NCI-H524 treated with DMSO at 0.1 percent for 48 hours (cell line): ENCODE data around the gene PRG3.
"Not testable (repeated sequence)": the region's sequence is repeated elsewhere in the genome, so short reads cannot be mapped to it uniquely, and the experiment has no call there.

Experiments
- DNase-seq: peaks from one replicate; lab custom pipeline; 2025; lab: John Stamatoyannopoulos, UW

PRG3 gene

DNA sequence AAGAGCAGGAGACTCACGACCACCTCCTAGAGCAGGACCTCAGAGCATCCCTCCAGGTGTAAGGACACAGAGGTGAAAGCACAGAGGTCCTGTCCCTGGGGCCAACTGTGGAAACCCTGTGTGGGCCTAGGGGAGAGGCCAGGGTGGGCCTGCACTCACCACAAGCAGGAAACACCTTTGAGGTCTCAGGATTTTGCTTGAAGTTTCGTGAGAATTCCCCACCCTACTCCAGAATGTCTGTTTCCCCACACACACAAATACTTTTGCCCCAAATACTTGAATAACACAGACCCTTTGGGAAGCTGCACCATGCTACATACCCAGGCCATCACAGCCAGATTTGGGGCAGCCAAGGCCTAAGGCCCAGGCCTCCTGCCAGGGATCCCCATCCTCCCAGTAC lies 27.8 kb upstream of the PRG3 start:
- no peak for DNase-seq

DNA sequence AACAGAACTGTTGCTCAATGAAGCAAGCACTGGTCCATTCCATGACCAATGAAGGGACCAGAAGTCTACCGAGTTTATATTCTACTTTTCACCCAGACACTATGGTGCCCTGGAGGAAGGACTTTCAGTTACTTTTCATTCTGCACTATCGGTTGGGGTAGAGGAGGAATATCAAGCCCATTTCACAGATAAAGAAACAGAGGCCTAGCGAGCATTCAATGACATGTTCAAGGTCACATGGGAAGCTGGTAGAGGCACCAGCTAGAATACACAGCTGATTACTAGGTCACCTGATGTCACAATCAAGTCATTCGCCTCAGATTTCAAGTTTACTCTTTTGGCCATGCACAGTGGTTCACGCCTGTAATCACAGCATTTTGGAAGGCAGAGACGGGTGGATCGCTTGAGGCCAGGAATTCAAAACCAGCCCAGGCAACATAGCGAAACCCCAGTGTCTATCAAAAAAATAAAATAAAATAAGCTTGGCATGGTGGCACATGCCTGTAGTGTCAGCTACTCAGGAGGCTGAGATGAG lies 27.1 kb upstream of the PRG3 start:
- no peak for DNase-seq

DNA sequence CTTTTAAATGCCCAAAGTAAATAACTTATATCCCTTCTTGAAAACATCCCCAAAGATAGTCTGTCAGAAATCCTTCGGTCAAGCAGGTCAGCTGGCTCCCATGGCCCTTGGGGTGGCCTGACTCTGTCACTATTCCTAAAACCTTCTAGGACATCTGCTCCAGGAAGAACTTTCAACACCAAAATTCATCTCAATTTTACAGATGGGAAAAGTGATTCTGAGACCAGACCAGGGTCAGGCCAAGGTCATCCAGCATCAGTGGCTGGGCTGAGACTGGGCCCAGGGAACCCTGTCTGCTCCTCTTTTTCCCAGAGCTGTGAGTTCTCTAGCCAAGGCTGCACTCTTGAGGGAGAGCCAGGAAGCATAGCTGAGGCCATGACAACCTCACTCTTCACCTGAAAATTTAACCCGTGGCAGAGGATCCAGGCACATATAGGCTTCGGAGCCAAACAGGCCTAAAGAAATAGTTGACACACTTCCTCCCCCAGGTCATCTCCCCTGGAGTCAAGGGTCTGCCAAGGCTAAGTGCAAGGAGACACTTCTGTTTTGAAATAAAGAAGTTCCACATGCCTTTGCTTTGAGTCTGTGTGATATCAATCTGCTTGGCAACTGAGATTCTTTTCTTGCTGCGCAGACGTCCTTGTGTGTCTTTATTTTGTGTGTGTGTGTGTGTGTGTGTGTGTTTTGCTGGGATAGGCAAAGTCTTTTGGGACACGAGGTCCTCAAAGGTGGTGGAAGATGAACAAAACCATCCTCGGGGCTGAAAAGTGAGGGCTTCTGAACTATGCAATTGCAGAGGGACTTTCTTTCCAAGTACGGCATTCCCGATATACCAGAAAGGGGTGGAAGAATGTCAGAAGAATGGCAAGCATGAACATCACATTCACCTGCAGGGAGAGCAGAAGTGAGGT lies 26.3 kb upstream of the PRG3 start:
- no peak for DNase-seq

DNA sequence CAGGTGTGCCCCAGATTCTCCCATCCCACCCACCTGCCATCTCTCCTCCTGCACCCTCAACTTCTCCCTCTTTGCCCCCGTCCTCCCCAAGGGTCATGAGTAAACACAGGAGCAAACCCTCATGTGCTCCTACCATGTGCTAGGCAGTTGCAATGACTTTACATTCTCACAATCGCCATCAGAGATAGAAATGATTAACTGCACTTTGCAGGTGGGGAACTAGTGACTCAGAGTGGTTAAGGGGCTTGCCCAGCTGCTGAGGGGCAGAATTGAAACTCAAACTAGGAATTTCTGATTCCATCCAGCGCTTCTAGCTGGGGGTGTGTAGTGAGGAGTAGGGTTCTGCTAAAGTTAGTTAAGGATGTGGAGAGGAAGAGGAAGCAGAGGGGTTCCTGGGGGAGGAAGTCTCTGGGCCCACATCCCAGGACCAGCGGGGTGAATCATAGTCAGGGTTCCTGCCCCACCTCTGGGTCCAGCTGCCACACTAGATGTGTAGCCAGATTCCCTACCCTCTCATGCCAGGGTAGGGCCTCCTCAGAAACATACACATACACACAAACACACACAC lies 25.5 kb upstream of the PRG3 start:
- no peak for DNase-seq

DNA sequence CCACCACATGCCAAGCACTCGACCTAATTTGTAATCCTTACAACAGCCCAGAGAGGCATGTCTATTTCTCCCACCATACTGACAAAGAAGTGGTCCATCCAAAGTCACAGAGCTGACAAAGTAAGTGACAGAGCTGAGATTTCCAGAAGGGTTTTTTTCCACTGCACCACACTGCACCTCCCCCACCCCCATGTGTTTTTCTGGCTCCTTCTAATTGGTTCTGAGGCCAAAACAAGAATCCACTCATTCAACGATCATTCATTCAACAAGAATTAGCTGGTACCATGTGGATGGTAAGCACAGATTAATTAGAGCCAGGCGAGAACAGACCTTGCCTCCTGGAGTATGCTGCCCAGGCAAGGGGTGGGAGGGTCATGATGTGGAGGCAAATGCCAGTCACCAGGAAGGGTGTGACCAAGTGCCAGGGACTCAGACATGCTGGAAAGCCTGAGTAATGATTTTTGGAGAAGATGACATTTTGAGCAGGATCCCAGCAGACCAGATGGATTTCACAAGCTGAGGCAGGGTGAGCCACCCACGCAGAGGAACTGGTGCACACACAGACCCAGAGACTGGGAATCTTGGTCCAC lies 24.4 kb upstream of the PRG3 start:
- no peak for DNase-seq

DNA sequence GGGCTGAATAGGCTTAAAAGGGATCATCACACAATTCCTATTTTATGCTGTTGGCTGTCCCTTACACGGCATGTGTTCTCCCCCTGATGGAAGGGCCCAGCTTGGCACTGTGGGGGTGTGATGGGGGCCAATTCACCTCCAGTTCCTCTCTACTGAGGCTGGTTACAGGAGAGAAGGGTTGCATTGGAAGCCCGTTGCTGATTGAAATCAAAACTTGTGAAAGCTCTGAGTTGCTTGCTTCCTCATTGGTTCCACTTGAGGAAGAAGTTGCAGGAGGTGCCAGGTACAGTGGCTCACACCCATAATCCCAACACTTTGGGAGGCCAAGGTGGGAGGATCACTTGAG lies 22.8 kb upstream of the PRG3 start:
- no peak for DNase-seq

DNA sequence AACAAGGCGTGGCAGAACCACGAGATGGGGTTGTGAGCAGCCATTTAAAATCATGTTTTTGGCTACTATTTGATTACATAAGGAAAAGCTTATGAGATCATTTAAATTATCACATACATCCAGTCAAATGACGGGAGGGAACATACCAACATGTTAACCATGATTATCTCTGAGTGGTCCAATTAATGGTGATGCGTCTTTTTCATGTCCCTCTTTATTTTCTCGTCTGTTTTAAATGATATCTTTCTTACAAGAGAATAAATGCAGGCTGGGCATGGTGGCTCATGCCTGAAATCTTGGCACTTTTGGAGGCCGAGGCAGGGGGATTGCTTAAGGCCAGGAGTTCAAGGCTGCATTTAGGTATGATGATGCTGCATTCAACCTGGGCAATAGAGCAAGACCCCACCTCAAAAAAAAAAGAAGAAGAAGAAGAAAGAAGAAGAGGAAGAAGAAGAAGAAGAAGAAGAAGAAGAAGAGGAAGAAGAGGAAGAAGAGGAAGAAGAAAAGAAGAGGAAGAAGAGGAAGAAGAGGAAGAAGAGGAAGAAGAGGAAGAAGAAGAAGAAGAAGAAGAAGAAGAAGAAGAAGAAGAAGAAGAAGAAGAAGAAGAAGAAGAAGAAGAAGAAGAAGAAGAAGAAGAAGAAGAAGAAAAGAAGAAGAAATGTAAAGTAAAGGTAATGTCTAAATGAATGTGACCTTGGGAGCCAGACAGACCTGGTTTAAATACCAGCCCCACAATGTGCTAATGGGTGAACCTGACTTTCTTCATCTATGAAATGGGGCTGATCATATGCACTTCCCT lies 22.3 kb upstream of the PRG3 start:
- not testable (repeated sequence) for DNase-seq

DNA sequence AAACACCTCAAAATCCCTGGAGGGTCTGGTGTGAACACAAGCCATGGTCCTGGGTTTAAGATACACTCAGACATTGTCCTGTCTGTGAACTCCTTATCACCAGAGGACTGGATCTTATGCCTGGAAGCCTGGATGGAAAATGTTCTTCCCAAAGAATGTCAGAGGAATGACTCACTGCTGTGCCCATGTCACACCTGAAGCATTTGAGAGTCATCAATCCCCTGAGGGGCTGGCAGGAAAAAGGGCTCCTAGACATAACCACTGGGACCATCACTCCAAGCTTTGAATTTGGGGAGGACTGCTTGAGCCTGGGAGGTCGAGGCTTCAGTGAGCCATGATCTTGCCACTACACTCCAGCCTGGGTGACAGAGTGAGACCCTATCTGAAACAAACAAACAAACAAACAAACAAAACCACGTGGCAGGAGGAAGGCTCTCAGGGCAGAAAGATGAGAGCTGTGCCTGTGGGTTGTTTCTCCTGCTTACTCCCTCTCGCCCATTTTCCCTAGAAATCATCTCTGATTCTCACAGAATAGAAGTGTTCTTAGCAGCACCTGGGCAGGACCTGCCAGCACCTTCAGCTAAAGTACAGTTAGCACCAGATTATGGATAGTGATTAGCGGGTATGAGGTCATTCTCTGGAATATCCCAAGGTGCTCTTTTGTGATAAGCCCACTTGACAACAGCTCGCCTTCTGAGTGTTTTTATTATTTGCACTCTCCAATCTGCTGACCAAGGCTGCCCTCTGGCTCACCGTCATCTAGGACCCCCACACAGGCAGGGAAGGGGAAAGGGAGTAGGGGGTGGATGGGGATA lies 21.4 kb upstream of the PRG3 start:
- DNase-seq = no peak

DNA sequence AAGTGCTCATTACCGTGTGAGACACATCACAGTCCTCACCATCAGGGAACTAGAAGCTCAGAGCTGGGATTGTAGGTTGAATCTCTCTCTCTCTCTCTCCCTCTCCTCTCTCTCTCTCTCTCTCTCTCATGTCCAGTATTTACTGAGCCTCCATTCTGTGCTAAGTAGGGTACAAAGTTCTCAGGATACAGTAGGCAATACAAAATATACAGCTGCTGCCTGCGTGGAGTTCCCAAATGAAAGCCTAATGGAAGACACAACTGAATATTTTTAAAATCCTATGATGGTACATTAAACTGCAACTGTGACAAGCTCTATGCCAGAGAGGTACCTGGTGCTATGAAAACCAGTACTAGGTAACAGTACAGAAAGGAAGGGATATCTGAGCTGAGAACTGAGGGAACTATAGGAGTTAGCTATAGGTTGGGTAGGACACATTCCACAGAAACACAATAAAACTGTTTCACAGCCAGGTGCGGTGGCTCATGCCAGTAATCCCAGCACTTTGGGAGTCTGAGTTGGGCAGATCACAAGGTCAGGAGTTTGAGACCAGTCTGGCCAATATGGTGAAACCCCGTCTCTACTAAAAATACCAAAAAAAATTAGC lies 19.1 kb upstream of the PRG3 start:
- DNase-seq = no peak

DNA sequence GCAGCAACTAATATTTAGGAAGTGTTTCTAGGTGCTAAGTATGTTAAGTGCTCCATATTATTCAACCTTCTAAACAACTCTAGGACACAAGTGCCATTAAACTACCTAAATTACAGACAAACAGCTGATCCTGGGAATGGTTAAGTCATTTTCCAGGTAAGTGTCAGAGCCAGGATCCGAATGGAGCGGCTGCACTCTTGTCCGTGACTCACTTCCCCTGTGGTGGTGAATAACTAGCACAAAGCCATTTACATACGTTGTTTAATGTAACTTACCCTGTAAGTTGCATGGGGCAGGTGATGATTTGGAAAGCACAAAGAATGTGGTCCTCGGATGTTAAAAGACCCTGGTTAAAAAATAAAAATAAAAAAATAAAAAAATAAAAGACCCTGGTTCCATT lies 18.3 kb upstream of the PRG3 start:
- DNase-seq = no peak

DNA sequence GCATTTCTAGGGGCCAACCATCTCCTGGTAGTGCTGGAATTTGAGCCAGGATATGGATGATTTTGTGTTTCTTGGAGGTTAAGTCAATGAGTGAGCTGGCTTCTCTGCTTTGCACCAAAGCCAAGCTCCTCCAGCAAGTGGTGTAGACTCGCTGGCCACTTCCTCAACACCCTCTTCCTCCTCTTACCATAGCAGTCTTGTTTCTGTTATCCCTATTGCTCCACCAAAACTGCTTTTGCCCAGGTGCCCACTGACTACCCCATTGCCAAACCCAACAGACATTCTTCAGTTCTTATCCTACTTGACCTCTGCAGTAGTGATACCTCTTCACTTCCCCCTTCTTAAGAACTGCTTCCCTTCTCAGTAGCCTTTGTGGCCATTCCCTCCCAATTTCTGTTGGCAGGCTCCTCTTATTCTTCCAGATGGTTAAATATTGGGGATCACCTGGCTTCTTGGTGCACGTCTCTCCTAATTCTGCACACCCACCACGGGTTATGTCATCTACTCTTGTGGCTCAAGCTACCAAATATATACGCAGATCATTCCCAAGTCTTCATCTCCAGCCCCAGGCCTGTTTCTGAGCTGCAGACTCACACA lies 16.5 kb upstream of the PRG3 start:
- DNase-seq = no peak

DNA sequence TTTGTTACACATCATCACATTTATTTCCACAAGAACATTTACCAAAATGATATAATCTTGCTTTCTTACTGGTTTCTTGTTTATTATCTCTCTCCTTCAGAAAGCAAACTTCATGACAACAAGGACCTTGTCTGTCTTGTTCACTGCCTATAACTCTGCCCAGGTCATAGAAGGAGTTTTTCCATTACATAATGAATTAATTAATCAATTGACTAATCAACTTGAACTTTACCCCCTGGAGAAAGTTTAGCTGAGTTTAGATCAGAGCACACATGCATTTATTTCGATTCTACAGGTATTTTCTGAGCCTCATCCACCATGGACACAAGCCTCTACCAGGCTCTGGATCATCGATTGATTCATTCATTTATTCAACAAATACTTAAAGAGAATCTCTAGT lies 15.8 kb upstream of the PRG3 start:
- no peak for DNase-seq

DNA sequence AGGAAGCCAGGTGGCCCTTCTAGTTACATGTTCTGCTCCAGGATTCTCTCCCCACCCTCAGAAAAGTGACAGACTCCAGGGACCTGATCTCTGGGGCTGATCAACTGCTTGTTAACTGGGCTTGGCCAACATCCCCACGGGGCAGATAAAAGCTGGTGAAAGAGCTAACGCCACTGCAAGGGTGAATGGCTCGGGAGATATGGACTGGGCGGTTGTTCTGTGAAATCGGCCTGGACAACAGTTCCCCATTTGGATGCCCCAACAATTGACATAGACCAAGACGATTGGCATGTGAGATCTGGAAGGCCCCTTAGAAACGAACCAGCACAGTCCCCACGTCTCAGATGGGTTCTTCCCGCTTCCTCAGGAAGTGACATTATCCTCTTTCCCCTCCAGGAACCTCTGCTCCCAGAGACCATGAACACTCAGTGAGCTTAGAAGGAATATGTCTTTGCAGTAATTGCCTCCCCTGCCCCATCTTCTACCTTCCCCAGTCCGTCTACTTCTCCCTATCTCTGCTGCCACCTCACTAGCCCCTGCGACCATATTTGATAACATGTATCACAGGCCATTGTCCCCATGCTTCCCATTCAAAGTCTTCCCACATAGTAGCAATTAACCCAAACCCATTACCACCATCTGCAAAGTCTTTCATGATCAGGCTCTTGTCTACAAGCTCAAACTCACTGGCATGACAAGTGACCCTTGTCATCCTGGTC lies 15.1 kb upstream of the PRG3 start:
- no peak for DNase-seq

DNA sequence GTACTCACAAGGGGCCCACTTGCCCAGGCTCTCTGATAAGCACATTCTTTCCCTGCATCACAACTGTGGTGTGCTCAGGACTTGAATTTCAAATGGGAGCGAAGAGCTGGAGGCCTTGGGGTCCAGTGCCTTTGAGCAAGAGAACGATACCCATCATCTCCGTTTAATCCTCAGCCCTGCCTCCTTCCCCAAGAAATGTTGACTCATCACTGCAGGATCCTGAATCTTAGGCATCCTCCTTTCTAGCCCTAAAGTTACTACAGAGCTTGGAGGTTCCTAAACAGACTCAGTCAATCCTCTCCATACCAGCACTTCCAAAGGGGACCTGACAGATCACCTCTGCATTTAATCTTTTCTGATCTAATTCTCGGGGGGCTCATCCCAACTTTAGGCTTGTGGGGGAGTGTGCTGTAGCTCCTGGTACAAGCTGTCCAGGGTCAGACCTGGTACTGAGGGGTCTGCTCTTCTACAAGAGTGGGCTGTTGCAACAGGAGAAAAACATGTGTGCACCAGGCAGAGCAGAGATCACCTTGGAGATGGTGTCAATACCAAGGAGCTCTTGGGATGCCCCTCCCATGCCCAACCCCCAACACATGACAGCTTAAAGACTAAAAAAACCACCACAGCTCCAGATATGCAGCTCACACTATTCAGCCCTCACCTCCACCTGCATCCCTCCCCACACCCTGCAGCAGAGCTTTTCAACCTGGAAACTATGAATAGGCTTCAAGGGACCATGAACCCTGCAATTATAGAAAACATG lies 13.4 kb upstream of the PRG3 start:
- no peak for DNase-seq

DNA sequence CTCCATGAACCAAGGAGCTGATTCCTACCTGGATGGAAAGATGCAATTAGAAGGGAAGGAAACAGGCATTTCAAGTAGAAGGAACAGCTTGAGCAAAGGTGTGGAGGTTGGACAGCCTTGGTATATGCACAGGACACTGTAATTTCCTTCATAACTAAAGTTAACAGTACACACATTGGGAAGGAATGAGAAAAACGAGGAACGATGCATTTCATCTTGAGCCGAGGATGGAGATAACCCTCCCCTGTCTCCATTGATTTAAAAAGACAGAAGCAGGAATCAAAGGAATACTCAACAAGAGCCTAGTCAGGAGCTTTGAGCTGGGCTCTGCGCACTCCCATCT lies 11.8 kb upstream of the PRG3 start:
- DNase-seq = no peak

DNA sequence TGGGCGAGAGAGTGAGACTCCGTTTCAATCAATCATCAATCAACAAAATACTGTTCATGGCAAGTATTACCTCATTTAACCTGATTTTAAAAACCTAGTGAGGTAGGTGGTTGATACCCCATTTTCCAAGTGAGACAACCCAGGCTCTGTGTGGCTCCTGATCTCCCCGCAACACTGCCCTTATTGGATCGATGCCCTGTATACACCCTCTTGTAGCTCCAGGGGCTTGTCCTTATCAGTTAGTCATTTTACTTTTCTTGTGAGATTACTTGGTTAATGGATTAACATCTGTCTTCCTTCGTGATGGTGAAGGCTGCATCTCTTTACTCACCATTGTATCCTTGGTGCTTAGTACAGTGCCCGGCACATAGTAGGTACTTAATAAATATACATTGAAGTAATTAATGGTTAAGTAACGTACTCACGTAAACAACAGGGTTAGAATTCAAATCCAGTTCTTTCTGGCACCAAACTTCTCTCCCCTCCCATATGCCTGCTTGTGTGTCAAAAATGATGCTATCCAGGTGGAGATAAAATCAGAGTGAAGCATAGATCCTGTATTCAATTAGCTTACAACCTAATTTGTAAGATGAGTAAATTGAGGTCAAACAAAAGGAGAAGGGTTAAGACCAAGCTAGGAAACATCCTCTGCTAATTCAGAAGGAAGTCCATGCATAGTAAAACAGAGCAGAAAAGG lies 11.3 kb upstream of the PRG3 start:
- no peak for DNase-seq

DNA sequence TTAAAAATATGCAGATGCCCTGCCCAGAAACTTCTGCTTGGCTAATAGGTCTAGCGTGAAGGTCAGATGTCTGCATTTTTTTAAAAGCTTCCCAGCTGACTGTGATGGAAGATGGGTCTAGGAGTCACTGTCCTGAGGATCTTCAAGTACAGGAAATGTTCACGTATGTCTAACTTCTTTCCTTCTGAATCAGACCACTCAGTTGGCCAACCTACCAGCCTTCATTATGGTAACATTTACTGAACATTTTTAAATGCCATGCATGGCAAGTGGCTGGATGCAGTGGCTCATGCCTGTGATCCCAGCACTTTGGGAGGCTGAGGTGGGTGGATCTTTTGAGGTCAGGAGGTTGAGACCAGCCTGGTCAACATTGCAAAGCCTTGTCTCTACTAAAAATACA lies 10.6 kb upstream of the PRG3 start:
- DNase-seq = no peak

DNA sequence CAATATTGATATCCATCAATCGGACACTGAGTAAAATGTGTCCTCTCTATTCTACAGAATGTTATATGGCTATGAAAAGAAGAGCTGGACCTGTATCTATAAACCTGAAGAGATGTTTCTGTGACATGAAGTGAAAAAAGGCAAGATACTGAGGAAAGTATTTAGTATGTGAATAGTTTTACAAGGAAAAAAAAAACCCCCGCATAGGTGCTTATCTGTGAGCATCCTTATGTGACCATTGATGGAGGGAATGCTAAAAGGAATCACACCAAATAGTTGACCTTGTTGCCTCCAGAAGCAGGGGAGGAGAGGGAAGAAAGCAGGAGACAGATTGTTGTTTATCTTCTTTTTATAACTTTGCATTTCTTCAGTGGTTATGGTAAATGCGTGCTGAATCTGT lies 10.2 kb upstream of the PRG3 start:
- no peak for DNase-seq

DNA sequence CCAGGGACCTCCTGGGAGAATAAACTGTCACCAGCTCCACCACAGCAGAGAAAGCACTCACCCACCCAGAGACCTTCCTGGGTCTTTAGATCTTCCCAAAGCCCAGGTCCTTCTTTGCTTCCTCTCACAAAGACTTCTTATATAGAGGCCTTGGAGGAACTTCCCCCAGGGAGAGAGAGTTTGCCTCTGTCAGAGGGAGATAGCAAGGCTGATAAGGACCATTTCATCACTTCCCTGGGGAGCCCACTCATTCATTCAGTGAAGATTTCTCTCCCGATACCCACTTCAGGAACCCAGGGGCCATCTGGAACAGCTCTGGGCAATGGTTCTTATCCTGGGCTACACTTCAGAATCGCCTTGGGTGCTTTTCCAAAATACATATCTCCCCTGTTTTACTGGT lies 9.6 kb upstream of the PRG3 start, which contains the start of gene PRG2:
Gene PRG2, minus strand, starts transcription at position 116 of the 400 bp plus-strand sequence. CDS start 706 bp downstream, outside the sequence.
- DNase-seq = no peak
